HG02970 (cell line): ENCODE data around the gene VASH1.
"Not testable (repeated sequence)": the region's sequence is repeated elsewhere in the genome, so short reads cannot be mapped to it uniquely, and the experiment has no call there.

ENCODE experiments used
- ATAC-seq: cut with Tn5 transposase; IDR thresholded peaks from one replicate; pipeline ENCODE4 v1.9.1; 2021; ENCODE audit warnings: mild to moderate bottlenecking, moderate library complexity, moderate number of reproducible peaks; ENCODE audit not compliant: unreplicated experiment, low FRiP score

The VASH1 gene

GRCh38 chr14:76761136-76761959 lies at the start of gene VASH1:
Gene VASH1, plus strand, starts transcription at chr14:76761468. Its CDS starts 1,354 bp downstream, at chr14:76762822.
- ATAC-seq, result no peak

- no peak for ATAC-seq
These were observed 48.1 kb upstream of the VASH1 start for GRCh38 chr14:76713121-76713520.

- no peak for ATAC-seq
These were observed 46.8 kb upstream of the VASH1 start for GRCh38 chr14:76714470-76714869.

- ATAC-seq, result no peak
These were observed 46.2 kb upstream of the VASH1 start for GRCh38 chr14:76715101-76715500.

GRCh38 chr14:76715511-76716081 lies 45.7 kb upstream of the VASH1 start:
- ATAC-seq, result no peak

GRCh38 chr14:76716285-76716684 lies 45.0 kb upstream of the VASH1 start:
- no peak for ATAC-seq

- ATAC-seq, result no peak
These were observed 43.6 kb upstream of the VASH1 start for GRCh38 chr14:76717508-76718290.

GRCh38 chr14:76718306-76719040 lies 42.8 kb upstream of the VASH1 start:
- no peak for ATAC-seq

- no peak for ATAC-seq
These were observed 41.6 kb upstream of the VASH1 start for GRCh38 chr14:76719666-76720065.

GRCh38 chr14:76720382-76720813 lies 40.9 kb upstream of the VASH1 start:
- ATAC-seq, result no peak

GRCh38 chr14:76721506-76721905 lies 39.8 kb upstream of the VASH1 start:
- ATAC-seq, result not testable (repeated sequence)

GRCh38 chr14:76724651-76725550 lies 36.4 kb upstream of the VASH1 start:
- no peak for ATAC-seq

GRCh38 chr14:76726551-76726970 lies 34.7 kb upstream of the VASH1 start:
- ATAC-seq, result no peak

- ATAC-seq, result no peak
These were observed 33.9 kb upstream of the VASH1 start for GRCh38 chr14:76727384-76727783.

- no peak for ATAC-seq
These were observed 33.4 kb upstream of the VASH1 start for GRCh38 chr14:76727901-76728300.

- no peak for ATAC-seq
These were observed 32.0 kb upstream of the VASH1 start for GRCh38 chr14:76729258-76729657.

GRCh38 chr14:76729953-76730505 lies 31.2 kb upstream of the VASH1 start:
- no peak for ATAC-seq

GRCh38 chr14:76734501-76734900 lies 26.8 kb upstream of the VASH1 start:
- not testable (repeated sequence) for ATAC-seq

- ATAC-seq, result no peak
These were observed 24.8 kb upstream of the VASH1 start for GRCh38 chr14:76736514-76736913.
